ENCODE measurements around the gene MSMO1.

The MSMO1 gene

DNA sequence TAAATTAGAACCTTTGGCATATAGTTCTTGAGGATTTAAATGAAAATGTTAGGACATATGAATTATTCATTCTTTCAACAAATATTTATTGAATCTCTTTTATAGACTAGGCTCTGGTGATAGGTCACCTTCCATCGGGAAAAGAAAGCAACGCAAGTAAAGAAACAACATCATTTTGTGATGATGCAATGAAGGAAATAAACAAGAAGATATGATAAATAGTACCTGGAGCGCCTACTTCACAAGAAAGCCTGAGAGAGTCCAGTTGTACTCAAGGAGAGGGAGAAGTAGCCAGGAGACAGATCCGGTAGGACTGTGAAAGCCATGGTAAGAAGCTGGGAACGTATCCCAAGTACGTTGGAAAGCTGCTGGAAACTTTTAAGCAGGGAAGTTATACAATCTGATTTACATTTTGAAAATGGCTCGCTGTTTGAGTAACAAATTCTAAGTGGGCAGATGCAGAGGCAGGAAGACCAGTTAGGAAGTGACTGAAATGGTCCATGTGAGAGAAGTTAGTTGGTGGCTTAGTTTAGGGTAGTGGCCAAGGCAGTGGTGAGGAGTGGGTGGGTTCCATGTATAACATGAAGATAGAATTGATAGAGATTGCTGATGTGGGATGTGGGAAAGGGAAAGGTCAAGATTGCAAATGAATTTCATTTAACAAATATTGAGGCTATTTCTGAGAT lies 33.7 kb downstream of the MSMO1 start:
- DNase-seq (ENCODE audit: low spot score), result no peak

DNA sequence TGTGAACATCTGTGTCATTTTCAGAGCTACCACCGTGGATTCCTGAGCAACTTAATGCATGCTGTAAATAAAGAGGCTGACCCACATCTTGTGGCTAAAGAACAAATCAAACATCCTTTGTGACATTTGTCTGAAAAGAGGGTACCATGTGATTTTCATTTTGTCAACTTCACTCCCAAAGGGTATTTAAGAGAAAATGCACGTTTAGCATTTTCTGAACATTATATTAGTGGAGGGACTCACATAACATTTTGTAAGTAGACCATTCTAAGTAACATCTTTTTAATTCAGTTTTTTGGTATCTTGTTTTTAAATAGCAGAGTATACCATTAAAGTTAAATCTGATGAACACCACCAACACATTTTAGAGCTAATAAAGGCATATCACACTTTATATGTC lies 34.3 kb downstream of the MSMO1 start:
- DNase-seq (ENCODE audit: low spot score), result no peak

DNA sequence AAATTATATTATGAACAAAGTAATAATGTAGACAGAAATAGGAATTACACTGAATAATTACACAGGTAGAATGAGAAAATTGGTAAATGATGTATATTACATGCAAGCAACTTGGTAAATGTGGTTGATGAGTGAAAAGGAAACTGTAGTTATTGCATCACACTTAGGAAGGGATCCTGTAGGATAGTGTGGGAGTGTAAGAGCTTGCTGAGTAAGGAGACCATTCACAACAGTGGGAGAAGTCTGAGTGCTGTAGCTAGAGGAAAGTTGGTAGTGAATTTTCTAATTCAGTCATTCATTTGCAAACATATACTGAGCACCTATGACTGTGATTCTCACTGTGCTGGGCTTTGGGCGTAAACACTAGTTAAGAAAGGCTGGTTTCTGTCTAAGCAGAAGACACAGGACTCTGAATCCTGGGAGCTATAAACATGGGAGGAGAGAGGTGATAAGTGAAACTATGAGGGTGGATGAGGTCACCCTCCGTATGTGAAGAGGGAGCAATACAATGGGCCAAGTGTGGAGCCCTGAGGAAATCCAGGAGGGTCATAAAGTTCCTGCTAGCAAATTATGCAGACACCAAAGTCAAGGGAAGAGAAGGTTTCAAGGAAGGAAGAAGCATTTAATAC lies 37.1 kb downstream of the MSMO1 start:
- DNase-seq (ENCODE audit: low spot score), result peak; percentile 37

DNA sequence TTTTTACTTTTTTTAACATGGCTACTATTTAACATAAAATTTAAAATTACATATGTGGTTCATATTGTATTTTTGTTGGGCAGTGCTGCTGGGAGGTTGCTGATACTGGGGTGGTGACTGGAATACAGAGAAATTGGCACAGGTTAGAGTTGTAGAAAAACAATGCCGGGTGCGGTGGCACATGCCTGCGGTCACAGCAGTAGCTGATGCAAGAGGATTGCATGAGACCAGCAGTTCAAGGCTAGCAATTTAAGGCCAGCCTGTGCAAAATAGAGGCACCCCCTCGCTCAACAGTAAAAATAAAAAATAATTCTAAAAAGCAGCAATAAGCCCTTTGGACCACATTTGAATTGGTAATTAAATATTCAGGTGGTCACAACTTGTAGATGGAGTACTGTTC lies 39.6 kb downstream of the MSMO1 start:
- DNase-seq (ENCODE audit: low spot score), result no peak

DNA sequence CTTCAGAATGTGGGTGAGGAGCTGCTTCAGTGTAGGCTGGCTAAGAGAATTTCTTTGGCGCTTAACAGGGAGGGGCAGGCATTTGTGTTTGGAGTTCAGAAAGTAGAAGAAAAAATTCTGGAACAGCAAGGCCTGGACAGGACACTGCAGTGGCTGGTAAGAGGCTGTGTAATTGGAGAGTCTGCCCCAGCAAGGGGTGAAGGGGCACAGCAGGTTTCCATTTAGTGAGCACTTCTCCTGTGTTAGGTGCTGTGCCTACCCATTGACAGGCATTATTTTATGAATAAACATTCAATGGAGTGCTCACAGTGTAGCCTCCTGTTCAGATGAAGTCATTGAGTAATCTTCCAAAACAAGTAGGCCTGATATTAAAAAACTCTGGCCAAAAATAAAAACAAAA lies 40.6 kb downstream of the MSMO1 start:
- no peak for DNase-seq (ENCODE audit: low spot score)

DNA sequence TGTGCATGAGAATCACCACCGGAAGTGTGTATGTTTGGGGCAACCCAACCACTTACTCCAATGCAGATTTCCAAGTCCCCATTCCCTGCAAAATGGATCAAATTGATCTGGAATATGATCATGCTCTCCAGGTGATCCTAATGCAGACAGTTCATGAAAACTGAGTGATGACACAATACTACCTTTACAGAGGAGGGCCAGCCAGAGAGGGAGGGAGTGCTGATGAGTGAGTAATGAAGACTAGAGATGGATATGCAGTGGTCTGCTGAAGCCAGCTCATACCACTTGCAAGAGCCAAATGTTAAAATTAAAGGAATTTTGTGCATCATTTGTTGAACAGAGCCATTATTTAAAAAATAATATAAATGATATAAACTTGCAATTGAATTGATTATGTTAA lies 41.1 kb downstream of the MSMO1 start:
- no peak for DNase-seq (ENCODE audit: low spot score)

DNA sequence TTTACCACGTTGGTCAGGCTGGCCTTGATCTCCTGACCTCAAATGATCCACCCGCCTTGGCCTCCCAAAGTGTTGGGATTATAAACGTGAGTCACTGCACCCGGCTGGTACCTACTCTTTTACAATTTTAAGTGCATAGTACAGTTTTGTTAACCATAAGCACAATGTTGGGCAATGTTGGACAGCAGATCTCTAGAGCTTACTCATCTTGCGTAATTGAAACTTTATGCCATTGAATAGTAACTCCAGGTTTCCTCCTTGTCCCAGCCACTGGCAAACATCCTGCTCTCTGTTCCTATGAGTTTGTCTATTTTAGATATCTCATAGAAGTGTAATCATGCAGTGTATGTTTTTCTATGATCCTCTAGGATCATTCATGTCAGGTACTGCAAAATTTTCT lies 42.1 kb downstream of the MSMO1 start:
- no peak for DNase-seq (ENCODE audit: low spot score)

DNA sequence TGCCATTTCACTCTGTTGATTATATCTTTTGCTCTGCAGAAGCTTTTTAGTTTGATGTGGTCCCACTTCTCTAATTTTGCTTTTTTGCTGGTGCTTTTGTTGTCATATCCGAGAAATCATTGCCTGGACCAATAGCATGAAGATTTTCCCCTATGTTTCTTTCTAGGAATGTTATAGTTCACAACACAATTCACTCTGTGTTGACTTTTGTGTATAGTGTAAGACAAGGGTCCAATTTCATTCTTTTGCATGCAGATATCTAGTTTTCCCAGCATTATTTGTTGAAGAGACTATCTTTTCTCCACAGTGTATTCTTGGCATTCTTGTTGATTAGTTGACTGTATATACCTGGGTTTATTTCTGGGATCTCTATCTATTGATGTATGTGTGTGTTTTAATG lies 43.1 kb downstream of the MSMO1 start:
- no peak for DNase-seq (ENCODE audit: low spot score)

DNA sequence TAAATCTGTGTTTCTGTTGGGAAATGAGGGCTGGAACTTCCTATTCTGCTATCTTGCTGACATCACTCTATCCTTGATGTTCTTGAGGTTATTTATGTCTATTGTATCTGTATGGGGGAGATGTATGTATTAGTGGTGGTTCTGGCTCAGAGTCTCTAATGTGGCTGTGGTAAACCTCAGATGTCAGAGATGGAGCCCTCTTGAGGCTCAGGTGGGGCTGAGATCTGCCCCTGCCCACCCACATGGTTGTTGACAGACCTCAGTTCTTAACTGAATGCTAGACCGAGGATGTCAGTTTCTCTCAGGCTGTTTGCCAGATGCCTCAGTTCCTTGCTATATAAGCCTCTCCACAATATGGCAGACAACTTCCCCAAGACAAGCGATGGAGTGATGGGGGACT lies 48.0 kb downstream of the MSMO1 start:
- no peak for DNase-seq (ENCODE audit: low spot score)

DNA sequence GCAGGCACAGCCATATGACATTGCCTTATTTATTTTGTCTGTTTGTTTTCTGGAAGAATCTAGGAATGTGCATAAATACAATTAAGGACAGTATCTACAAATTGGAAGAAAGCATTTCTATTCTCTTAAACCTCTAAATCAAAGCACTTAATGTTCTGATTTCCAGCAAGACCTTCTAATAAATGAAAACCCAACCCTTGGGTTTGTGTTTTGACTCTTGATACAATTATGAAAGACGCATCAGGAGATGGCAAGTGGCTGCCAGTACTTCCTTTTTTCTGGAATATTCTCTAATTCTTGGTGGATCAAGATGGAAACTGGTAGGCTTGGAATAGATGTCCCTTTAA lies 50.9 kb downstream of the MSMO1 start:
- no peak for DNase-seq (ENCODE audit: low spot score)

DNA sequence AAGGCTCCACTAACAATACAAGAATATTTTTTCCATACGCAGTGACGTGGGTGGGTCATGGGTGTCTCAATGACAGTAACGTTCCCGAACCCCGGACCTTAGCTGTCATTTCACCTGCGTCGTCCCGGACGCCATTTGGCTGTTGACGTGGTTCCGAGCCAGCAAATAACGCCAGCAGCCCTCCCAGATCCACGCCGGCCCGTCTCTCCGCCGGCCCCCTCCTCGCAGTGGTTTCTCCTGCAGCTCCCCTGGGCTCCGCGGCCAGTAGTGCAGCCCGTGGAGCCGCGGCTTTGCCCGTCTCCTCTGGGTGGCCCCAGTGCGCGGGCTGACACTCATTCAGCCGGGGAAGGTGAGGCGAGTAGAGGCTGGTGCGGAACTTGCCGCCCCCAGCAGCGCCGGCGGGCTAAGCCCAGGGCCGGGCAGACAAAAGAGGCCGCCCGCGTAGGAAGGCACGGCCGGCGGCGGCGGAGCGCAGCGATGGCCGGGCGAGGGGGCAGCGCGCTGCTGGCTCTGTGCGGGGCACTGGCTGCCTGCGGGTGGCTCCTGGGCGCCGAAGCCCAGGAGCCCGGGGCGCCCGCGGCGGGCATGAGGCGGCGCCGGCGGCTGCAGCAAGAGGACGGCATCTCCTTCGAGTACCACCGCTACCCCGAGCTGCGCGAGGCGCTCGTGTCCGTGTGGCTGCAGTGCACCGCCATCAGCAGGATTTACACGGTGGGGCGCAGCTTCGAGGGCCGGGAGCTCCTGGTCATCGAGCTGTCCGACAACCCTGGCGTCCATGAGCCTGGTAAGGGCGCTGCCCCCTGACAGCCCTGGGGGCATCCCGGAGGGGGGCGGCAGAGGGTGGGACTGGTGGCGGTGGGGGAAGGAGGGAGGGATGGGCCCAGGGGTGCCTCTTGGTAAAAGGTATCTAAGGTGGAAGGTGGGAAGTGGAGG lies 51.5 kb downstream of the MSMO1 start, which contains the start of gene CPE:
TSS of gene CPE (plus strand) at position 264 of the 933 bp plus-strand sequence. CDS start at position 478, 214 bp downstream.
- peak; percentile 85 for DNase-seq (ENCODE audit: low spot score)

DNA sequence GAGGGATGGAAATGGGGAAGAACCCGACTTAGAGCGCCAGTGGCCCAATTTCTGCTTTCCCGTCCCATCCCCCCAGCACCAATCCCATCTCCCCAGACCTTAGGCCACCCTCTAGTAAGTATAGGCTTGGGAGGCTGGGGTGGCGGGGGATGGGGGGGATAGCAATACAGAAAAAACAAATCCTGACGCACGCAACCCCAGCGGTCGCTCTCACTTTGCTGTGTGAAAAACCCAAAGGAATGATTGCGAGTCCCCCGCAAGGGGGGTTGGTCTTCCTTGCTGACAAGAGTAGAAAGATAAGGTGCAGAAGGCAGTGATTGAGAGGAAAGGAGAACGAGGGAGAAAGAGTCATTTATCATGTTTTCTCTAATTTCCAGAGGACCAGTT lies 52.2 kb downstream of the MSMO1 start:
- DNase-seq (ENCODE audit: low spot score), result no peak

DNA sequence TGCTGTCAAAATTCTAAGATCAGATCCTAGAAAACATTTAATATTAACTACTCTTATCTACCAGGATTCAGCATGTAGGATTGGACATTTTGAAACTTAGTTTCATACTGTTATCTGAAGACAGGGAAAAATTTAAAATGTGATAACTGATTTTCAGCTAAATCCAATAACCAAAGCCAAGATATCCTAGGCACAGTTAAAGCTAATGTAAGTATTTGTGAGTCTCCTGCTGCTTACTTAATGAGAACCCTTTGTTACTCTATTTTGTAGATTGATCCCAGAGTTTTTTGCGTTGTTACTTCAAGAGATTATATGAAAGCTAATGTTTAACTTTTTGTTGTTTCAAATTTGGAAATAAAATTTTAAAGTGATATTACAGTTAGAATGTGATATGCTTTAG lies 53.3 kb downstream of the MSMO1 start:
- DNase-seq (ENCODE audit: low spot score), result no peak

DNA sequence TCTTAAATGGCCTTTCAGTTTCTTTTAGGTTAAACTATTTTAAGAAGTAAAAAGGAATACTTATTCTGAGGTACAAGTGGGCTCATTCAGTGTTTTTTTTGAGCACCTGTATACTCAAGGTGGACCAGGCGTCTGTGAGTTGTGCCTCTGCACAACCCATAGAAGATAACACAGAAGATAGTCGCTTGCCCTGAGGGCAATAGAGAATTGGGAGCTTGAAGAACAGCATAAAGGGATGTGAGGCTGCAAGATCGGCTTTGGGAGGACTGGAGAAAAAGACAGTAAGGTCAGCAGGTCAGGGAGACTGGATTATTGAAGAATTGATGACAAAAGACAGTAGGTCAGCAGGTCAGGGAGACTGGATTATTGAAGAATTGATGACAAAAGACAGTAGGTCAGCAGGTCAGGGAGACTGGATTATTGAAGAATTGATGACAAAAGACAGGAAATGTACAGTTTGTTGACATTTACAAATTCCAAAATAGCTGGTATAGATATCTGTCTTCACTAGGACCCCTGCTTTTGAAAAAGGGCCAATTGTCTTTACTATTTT lies 54.4 kb downstream of the MSMO1 start:
- no peak for DNase-seq (ENCODE audit: low spot score)

DNA sequence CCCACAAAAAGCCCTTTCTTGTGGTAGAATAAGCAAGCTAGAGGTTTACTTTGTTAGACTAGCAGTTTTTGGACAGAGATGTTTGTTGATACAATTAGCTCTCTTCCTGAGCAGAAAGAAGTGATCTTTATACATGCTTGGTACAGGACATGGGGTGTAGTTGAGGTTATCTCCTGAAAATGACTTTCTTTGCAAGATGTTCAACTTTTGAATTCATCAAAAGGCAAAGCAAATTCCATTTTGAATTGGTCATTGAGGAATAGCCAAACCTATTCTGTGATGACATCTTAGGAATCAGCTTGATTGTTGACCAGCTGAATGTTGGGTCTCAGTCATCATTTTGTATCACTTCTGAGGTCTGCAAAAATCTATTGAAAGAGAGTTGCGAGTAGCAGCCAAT lies 55.2 kb downstream of the MSMO1 start:
- DNase-seq (ENCODE audit: low spot score), result no peak

DNA sequence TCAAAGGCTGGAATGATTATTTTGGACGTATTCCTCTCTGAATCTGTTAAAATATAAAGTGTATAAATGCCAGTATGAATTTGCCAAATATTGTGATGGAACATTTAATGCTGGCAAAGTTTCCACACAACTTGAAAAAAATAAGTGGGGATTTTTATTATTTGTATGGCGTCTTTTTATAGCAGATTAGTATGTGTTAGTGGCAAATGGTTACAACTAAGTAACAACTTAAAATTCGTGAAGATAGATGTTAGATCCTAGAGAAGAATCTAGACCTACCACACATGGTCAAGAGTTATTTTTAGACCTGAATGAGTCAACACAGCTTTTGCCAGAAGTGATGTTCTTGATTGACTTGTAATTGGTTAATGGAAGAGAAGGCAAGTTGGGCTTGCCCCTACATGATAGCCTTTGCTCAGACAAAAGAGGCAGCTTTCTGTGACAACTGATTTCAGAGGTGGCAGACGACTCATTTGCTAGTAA lies 56.2 kb downstream of the MSMO1 start:
- DNase-seq (ENCODE audit: low spot score), result no peak

DNA sequence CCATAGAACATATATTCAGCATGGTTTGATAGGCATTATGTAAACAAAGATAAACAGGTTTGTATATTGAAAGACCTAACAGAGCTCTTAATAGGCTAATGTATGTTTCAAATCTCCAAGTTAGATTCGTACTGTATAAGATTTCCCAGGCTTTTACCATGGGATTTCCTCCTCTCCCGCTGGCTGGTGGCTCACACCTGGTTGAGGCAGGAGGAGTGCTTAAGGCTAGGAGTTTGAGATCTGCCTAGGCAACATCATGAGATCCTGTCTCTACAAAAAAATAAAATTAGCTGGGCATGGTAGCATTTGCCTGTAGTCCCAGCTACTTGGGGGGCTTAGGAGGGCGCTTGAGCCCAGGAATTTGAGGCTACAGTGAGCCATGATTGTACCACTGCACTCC lies 56.7 kb downstream of the MSMO1 start:
- no peak for DNase-seq (ENCODE audit: low spot score)

DNA sequence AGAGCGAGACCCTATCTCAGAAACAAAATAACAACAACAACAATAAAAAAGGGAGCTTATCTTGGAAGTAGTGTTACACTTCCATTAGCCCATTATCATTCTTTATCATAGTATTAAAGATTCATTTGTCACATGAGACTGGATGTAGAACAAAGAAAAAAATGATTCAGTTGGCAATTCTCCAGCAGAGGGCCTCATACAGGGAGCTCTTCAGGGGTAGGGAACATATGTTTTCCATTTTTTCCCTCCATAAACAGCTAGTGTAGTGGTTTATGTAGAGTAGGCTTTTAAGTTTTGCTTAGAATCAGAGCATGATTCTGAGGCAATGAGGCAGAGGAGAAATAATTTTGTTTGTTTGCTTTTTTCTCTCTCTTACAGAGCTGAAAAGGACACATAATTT lies 57.1 kb downstream of the MSMO1 start:
- DNase-seq (ENCODE audit: low spot score), result no peak

DNA sequence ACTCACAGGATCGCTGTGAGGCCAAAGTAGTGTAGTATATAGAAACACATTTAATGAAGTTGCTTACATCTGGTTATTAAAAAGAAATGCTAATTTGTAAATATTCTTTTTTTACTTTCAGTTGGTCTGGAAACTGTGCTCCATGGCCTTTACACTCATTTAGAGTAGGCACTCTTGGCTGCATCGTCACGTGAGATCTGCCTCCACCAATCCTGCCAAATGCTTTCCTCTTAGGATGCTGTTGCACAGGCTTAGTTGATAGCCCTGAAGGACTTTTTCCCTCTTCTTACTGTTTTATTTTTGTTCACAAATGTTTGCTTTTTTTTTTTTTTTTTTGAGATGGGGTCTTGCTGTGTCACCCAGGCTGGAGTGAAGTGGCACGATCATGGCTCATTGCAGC lies 57.7 kb downstream of the MSMO1 start:
- DNase-seq (ENCODE audit: low spot score), result no peak

DNA sequence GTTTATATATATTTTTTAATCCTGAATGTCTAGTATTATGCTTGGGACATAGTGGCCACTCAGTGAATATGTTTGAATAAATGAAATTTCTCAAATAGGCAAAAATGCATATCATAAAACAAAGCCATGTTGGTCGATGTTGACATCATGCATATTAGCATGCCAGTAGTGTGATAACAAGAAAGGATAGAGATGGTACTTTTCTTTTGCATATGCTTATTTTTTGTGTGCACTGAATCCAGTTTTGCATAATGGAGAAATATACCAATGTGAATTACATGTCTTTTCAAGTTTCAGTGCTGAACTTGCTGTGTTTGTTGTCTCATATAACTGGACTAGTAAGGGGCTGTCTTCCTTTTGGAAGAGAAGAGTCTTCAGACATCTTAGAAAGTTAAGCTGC lies 58.9 kb downstream of the MSMO1 start:
- DNase-seq (ENCODE audit: low spot score), result no peak

DNA sequence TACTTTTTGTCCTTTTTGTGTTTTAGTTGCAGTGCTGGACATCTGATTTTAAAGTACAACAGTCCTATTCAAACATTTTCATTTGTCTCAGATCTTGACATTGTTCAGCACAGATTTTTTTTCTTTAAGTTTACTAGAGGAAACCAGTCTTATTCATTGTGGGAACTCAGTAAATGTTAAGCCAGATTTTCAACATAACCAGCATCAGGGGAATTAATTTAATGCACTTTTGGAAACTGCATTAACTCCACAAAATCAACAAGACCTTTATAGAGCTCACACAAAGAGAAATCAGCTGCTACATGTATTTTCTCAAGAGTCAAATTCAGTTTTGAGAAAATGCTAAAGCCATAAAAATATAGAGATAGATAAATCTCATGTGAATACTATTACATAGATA lies 61.3 kb downstream of the MSMO1 start:
- DNase-seq (ENCODE audit: low spot score), result no peak
